ENCODE data around the gene CTBP1. TPM values are rescaled to one million over a fixed set of nuclear protein-coding genes. Genes with fewer than 3 reads are reported as not detected.

CTBP1 gene
- total and polyA plus RNA-seq, 2 donors (not counting 1 experiment from before 2014, with no cell fraction given), result 212 to 343 TPM

DNA sequence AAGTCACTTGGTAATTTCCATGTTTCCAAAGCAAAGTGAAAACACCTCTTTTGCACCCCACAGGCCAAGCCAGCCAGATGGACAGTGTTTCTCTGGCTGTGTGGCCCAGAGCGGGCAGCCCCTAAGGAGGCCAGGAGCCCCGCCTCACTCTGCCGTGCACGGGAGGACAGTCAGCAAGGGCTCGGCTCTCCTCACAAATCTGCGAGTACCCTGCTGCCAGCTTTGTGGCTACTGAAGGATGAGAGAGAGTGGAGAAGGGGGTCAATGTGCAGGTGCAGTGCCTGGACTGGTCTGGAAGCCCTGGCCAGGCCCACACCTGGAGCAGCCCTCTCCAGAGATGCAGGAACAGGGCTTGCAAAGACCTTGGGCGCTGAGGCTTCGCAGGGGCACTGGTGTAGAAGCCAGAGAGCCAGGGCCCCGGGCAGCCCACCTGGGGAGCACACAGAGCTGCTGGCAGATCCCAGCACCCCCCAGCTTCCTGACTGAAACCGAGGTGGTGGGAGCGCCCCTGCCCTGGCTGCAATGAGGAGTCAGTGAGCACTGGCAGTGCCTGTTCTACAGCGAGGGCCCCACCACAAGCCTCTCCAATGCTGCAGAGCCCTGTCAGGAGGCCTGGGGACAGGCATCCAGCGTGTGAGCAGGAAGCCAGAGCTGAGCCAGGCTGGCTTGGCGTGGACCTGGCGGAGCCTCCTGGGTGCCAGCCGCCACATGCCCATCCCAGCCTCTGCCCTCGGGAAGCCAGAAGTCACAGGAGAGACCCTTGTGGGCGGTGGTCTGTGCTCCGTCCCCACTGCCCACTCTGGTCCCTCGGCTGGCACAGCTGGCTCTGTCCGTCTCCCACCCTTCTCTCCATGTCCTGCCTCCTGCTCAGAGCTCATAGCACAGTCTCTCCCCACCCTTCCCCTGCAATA is 80.5 kb downstream of the CTBP1 start:
- Histone ChIP-seq H3K9me3 (ENCODE audit: control extremely low read depth in 1 of 3, control insufficient read depth in 2 of 3, insufficient read depth in 1 of 3, low read length in 2 of 3) (peaks cover 0 to 31% (median 7%) of the 10 kb centered on the region in 3 donors), H3K27ac (ENCODE audit: low read length in 2 of 2) (peak overlapping the region; percentile 68 to 73), H4K20me1 (ENCODE audit: control insufficient read depth, insufficient read depth, low read length, poor library complexity, severe bottlenecking) (peaks cover 7% of the 10 kb centered on the region), H2AFZ (ENCODE audit: insufficient read depth, low read depth, low read length, poor library complexity, severe bottlenecking) (peak overlapping the region; percentile 96), H3K27me3 (replicated peaks in 1 of 4; ENCODE audit: control extremely low read depth in 1 of 4, control insufficient read depth in 3 of 4, insufficient read depth in 4 of 4, low read length in 3 of 4) (peaks cover 0 to 28% (median 14%) of the 10 kb centered on the region in 4 experiments), H3K4me2 (replicated peaks; ENCODE audit: low read depth, low read length, poor library complexity, severe bottlenecking) (peak overlapping the region; percentile 89), H3K4me1 (ENCODE audit: control insufficient read depth in 2 of 2, insufficient read depth in 2 of 2, low read length in 2 of 2) (peaks cover 42 to 58% of the 10 kb centered on the region in 2 donors), H3K79me2 (ENCODE audit: control insufficient read depth, insufficient read depth, low read length) (peaks cover 25% of the 10 kb centered on the region), H3K9ac (ENCODE audit: low read length) (peak overlapping the region; percentile 91), H3K4me3 (ENCODE audit: control extremely low read depth in 1 of 5, extremely low read depth in 1 of 5, insufficient read depth in 1 of 5, low read depth in 2 of 5, low read length in 4 of 5) (peak overlapping the region in 4 of 5 experiments; percentile 67 to 97 (median 94)), H3K36me3 (replicated peaks in 1 of 2; ENCODE audit: control extremely low read depth in 1 of 2, control insufficient read depth in 1 of 2, extremely low read depth in 1 of 2, insufficient read depth in 2 of 2, low read length in 1 of 2) (no peaks in the 10 kb centered on the region)
- ATAC-seq (ENCODE audit: low read depth) (no peak), DNase-seq (no peak)
- no peaks in the 10 kb centered on the region for H3K9me3 Mint-ChIP-seq (ENCODE audit: insufficient read depth)
- ChIA-PET POLR2A (interaction anchor here (0.6 to 2.5 kb wide), 6 partner anchors 33 to 178 kb away, joined by 3 to 7 read pairs (median 4); partner anchors contain the start of genes CTBP1 and UVSSA), CTCF (interaction anchor here (1.0 to 3.4 kb wide), 19 partner anchors 10 to 179 kb away, joined by 3 to 33 read pairs (median 5); partner anchors contain the start of genes CTBP1, MAEA and UVSSA)
- peak overlapping the region; percentile 86 for H3K4me3 Mint-ChIP-seq
- TF ChIP-seq CTCF (IDR thresholded peaks at IDR 0.05), result no peak
- no peak for TF ChIP-seq EZH2 (IDR thresholded peaks at IDR 0.05; ENCODE audit: borderline replicate concordance, insufficient read depth, low read depth, low read length, poor library complexity, severe bottlenecking)
- WGBS (ENCODE audit: insufficient coverage), result 87% methylated on average over 21 of the region's 21 CpGs
- H3K27ac Mint-ChIP-seq, result peak overlapping the region; percentile 13
- peaks cover 4% of the 10 kb centered on the region for H3K27me3 Mint-ChIP-seq
- intact Hi-C loops (cut with micrococcal nuclease), result no loop called here
- peaks cover 46% of the 10 kb centered on the region for H3K4me1 Mint-ChIP-seq
